Osteoblast (primary cell): Measurements from ENCODE around the gene TAF7. TPM values are rescaled to one million over a fixed set of nuclear protein-coding genes. Genes with fewer than 3 reads are reported as not detected.

Experiments used
- DNase-seq: peaks from one replicate; pipeline ENCODE4 v3.0.0; 2011; ENCODE audit warnings: low spot score, mixed read lengths; ENCODE audit not compliant: insufficient read length; ENCODE audit errors: missing footprints
- H2AFZ ChIP-seq: 2 replicates; pipeline ENCODE4 v1.6.0; 2011; ENCODE audit warnings: mild to moderate bottlenecking, low read length
- H3K27ac ChIP-seq: 2 replicates; pipeline ENCODE4 v1.5.1; 2011; ENCODE audit warnings: mild to moderate bottlenecking, low read depth, low read length, moderate library complexity
- H3K27me3 ChIP-seq: 2 replicates; pipeline ENCODE4 v1.6.0; 2012; ENCODE audit warnings: mild to moderate bottlenecking, control low read depth, inconsistent platforms, low read length, moderate library complexity; ENCODE audit not compliant: insufficient read depth
- H3K36me3 ChIP-seq: 2 replicates; pipeline ENCODE4 v1.5.1; 2011; ENCODE audit warnings: mild to moderate bottlenecking, low read length, control low read depth, moderate library complexity; ENCODE audit not compliant: insufficient read depth
- H3K4me1 ChIP-seq: 2 replicates; pipeline ENCODE4 v1.5.1; 2011; ENCODE audit warnings: mild to moderate bottlenecking, low read length, control low read depth, moderate library complexity; ENCODE audit not compliant: insufficient read depth
- H3K4me2 ChIP-seq: 2 replicates; pipeline ENCODE4 v1.6.0; 2011; ENCODE audit warnings: mild to moderate bottlenecking, low read length; ENCODE audit not compliant: insufficient read depth
- H3K4me3 ChIP-seq: fragments of 200-600 bp; sonication (generic); 3 replicates; pipeline ENCODE4 v1.5.1; 2012; ENCODE audit warnings: mild to moderate bottlenecking, low read length, inconsistent platforms; ENCODE audit not compliant: insufficient read depth
- H3K79me2 ChIP-seq: 2 replicates; pipeline ENCODE4 v1.6.0; 2012; ENCODE audit warnings: mild to moderate bottlenecking, low read length, control low read depth, inconsistent platforms; ENCODE audit not compliant: insufficient read depth
- H3K9me3 ChIP-seq: 2 replicates; pipeline ENCODE4 v1.5.1; 2011; ENCODE audit warnings: low read depth, low read length, control low read depth
- H4K20me1 ChIP-seq: 2 replicates; pipeline ENCODE4 v1.6.0; 2012; ENCODE audit warnings: mild to moderate bottlenecking, low read length, control low read depth; ENCODE audit not compliant: insufficient read depth
- total RNA-seq: library from RNA; depleted of rRNA; stranded (reverse); fragments of >200 nt; gene quantifications from 2 replicates; pipeline ENCODE4 v1.2.3, GENCODE V29; 2012
- TF ChIP-seq, protein P1 (sequence below): IDR thresholded peaks from 2 replicates; pipeline ENCODE4 v1.5.1; 2011; ENCODE audit warnings: mild to moderate bottlenecking, low read depth, low read length, moderate library complexity; ENCODE audit errors: extremely low read depth

The TAF7 gene
- total RNA-seq, 1 donor: 48.1 TPM

DNA sequence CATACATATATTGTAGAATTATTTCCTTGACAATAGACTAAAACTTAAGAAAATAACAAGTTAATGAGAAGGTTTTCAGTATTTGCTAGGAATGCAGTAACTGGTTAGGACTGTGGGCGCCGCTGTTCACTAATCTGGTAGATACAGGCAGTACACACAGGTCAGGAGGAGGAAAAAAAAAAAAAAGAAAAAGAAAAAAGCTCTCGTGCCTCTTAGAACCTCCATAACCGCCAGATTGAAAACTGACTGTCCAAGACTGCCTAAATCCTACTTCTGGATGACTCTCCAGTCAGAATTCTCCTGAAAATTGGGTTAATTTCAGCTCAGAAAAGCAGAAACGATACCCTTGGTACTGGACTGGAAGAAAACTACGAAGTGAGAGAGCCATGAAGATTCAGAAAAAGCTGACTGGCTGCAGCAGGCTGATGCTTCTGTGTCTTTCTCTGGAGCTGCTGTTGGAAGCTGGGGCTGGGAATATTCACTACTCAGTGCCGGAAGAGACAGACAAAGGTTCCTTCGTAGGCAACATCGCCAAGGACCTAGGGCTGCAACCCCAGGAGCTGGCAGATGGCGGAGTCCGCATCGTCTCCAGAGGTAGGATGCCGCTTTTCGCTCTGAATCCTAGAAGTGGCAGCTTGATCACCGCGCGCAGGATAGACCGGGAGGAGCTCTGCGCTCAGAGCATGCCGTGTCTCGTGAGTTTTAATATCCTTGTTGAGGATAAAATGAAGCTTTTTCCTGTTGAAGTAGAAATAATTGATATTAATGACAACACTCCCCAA is 9.9 kb upstream of the TAF7 start, which contains the start of gene PCDHGA1:
PCDHGA1 (plus strand) TSS at position 216 of the 782 bp plus-strand sequence.
- no peaks in the 10 kb centered on the region for H3K79me2 ChIP-seq
- peaks cover 23% of the 10 kb centered on the region for H3K27me3 ChIP-seq
- H3K9me3 ChIP-seq: no peaks in the 10 kb centered on the region
- peak within 1 kb of the TSS; percentile 97 for H3K4me2 ChIP-seq
- peak within 1 kb of the TSS; percentile 97 for H2AFZ ChIP-seq
- H3K36me3 ChIP-seq: no peaks in the 10 kb centered on the region
- TF ChIP-seq, protein P1, sequence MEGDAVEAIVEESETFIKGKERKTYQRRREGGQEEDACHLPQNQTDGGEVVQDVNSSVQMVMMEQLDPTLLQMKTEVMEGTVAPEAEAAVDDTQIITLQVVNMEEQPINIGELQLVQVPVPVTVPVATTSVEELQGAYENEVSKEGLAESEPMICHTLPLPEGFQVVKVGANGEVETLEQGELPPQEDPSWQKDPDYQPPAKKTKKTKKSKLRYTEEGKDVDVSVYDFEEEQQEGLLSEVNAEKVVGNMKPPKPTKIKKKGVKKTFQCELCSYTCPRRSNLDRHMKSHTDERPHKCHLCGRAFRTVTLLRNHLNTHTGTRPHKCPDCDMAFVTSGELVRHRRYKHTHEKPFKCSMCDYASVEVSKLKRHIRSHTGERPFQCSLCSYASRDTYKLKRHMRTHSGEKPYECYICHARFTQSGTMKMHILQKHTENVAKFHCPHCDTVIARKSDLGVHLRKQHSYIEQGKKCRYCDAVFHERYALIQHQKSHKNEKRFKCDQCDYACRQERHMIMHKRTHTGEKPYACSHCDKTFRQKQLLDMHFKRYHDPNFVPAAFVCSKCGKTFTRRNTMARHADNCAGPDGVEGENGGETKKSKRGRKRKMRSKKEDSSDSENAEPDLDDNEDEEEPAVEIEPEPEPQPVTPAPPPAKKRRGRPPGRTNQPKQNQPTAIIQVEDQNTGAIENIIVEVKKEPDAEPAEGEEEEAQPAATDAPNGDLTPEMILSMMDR: peak; percentile 75
- H4K20me1 ChIP-seq: no peaks in the 10 kb centered on the region
- DNase-seq: peak; percentile 94
- H3K27ac ChIP-seq: no peak within 1 kb of the TSS
- H3K4me3 ChIP-seq: peak within 1 kb of the TSS; percentile 74
- H3K4me1 ChIP-seq: peaks cover 9% of the 10 kb centered on the region

DNA sequence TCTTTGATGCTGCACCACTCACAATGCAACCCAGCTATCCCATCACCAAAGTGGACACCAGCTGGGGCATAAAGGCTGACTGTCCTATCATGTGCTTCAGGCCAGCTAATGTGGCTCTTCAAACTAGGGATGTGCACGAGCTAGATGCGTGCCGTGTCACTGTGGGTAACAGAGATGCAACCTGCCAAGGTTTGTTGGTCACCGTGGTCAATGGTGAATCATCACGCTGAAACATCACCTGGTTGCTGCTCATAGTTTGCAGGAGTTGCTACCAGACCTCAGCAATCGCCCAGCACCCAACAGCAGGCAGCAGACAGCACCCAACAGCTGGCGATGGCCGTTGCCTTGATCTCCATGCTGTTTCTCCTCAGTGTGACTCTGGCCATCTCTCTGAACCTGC is 7.6 kb upstream of the TAF7 start:
- Histone ChIP-seq H3K27me3 (peaks cover 19% of the 10 kb centered on the region), H3K4me2 (no peak overlapping the region), H3K9me3 (no peaks in the 10 kb centered on the region), H2AFZ (no peak overlapping the region), H4K20me1 (no peaks in the 10 kb centered on the region), H3K79me2 (no peaks in the 10 kb centered on the region), H3K27ac (no peak overlapping the region), H3K4me1 (peaks cover 9% of the 10 kb centered on the region), H3K36me3 (no peaks in the 10 kb centered on the region), H3K4me3 (no peak overlapping the region)
- TF ChIP-seq, protein P1: no peak
- no peak for DNase-seq

DNA sequence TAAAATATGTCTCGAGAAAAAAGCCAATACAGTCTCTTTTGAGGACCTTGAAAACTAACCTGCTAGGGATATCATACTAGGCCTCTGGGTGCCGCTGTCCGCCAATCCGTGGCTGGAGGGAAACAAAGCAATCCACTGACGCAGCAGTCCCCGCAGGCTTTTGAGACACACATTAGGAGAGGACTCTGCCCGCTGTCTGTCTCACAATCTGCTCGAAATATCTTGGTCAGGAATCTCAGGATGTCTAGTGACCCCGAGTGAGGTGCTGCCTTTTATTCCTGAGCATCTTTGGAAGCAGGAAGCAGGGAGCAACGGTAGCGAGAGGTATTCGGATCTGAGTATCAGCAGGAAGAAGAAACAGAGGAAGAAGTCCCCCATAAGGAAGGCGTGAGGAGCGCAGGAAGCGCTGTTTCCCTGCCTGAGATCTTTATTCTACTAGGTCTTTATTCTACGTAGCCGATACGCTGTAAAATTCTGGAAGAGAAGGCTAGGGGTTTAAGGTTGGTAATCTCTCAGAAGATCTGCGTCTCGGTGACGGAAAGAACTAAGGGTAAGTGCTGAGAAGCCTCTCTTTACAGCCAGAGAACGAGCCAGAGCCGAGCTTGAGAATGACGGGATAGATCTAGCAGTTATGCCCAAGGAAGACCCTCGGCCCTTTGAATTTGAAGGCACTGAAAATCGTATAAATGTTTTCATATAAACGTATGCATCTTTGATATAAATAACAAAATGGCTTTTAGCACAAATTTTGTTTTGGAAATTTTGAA is 5.7 kb upstream of the TAF7 start:
- H3K27ac ChIP-seq: peak overlapping the region; percentile 47

More for the DNA sequence above, 5.7 kb upstream of the TAF7 start:
- Histone ChIP-seq H3K79me2 (no peaks in the 10 kb centered on the region), H2AFZ (peak overlapping the region; percentile 97), H3K9me3 (no peaks in the 10 kb centered on the region), H3K27me3 (peaks cover 4% of the 10 kb centered on the region), H3K36me3 (no peaks in the 10 kb centered on the region), H3K4me3 (peak overlapping the region; percentile 77), H3K4me2 (peak overlapping the region; percentile 98), H3K4me1 (peaks cover 9% of the 10 kb centered on the region), H4K20me1 (no peaks in the 10 kb centered on the region)
- DNase-seq: peak; percentile 89
- TF ChIP-seq, protein P1: peak; percentile 85
